GM21619 (cell line): ENCODE results near the gene CRLF1.

Source experiments
- ATAC-seq: cut with Tn5 transposase; IDR thresholded peaks from one replicate; pipeline ENCODE4 v1.9.1; 2021; ENCODE audit not compliant: unreplicated experiment

The CRLF1 gene, protein sequence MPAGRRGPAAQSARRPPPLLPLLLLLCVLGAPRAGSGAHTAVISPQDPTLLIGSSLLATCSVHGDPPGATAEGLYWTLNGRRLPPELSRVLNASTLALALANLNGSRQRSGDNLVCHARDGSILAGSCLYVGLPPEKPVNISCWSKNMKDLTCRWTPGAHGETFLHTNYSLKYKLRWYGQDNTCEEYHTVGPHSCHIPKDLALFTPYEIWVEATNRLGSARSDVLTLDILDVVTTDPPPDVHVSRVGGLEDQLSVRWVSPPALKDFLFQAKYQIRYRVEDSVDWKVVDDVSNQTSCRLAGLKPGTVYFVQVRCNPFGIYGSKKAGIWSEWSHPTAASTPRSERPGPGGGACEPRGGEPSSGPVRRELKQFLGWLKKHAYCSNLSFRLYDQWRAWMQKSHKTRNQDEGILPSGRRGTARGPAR

GRCh38 chr19:18606281-18607225, at the start of gene CRLF1:
Gene CRLF1, minus strand, starts transcription at chr19:18606799. Its CDS starts 143 bp downstream, at chr19:18606656.
- no peak for ATAC-seq

- no peak for ATAC-seq
Measured at GRCh38 chr19:18655173-18655844, 48.7 kb upstream of the CRLF1 start.

DNA sequence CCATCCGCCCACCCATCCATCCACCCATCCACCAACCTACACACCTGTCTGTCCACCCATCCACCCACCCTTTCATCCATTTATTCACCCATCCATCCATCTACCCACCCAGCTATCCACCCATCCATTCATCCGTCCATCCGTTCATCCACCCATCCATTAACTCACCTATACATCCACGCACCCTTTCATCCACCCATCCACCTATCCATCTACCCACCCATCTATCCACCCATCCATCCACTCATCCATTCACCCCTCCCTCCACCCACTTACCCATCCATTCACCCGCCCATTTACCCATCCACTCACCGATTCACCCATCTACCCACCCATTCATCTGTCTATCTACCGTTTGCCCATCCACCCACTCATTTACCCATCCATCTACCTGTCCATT, 47.9 kb upstream of the CRLF1 start:
- ATAC-seq, result no peak

- no peak for ATAC-seq
Measured at GRCh38 chr19:18653853-18654252, 47.3 kb upstream of the CRLF1 start.

GRCh38 chr19:18651733-18652132, 45.1 kb upstream of the CRLF1 start:
- no peak for ATAC-seq

DNA sequence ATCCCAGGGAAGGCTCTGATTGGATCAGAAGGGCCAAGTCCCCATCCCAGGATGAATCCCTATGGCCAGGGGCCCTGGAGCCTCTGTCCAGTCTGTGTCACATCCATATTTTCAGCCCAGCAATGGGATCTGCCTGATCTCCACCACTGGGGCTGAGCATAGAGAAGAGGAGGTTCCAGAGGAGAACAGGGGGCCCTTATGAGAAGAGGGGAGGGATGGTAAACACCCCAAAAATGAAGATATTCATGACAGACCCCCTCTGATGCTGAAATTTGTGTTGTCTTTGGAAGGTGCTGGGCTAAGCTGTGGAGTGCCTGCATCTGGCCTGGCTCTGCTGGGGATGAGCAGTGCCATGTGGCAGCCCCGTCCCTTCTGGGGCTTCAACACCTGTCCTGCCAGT, 44.7 kb upstream of the CRLF1 start:
- no peak for ATAC-seq

GRCh38 chr19:18650468-18651041, 44.0 kb upstream of the CRLF1 start:
- ATAC-seq, result no peak

GRCh38 chr19:18650021-18650390, 43.4 kb upstream of the CRLF1 start:
- ATAC-seq, result no peak

GRCh38 chr19:18649371-18650020, 42.9 kb upstream of the CRLF1 start:
- no peak for ATAC-seq

DNA sequence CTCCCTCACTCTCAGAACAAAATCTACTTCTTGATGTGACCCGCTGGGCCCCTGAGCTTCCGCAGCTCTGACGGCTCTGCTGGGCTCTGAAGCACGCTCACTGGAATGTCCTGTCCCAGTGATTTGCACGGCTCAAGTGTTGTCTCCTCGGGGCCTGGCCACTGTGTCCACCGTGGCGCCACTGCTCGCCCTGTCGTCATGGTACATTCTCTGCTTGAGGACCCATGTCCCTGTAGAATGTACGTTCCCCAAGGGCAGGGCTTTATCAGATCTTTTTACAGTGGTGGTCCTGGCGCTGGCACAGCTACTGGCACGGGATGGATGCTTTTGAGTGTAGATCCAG, 42.3 kb upstream of the CRLF1 start:
- no peak for ATAC-seq

- ATAC-seq, result no peak
Measured at GRCh38 chr19:18647807-18648206, 41.2 kb upstream of the CRLF1 start.

GRCh38 chr19:18647371-18647767, 40.8 kb upstream of the CRLF1 start:
- ATAC-seq, result no peak

GRCh38 chr19:18646535-18647370, 40.2 kb upstream of the CRLF1 start:
- no peak for ATAC-seq

DNA sequence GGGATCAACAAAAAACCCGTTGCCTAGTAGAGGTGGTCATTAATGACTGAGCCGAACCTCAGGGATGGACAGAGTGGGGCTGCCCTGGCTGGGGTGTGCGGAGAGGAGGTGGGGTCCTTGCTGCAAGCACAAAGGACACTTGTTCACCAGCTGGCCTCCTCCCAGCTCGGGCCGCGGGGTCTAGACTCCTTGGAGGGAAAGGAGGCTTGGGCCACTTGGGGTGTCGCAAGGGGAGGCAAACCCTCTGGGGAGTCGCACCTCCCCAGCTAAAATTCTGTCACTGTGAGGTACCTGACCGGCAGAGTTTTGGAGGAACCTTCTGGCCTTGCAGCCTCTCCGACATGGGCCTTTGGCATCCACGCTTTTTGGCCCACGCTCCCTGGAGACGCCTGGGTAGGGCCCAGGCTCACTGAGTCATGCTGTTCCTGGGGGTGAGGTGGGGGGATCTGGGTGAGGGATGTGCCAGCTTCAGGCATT, 38.5 kb upstream of the CRLF1 start:
- ATAC-seq, result no peak

DNA sequence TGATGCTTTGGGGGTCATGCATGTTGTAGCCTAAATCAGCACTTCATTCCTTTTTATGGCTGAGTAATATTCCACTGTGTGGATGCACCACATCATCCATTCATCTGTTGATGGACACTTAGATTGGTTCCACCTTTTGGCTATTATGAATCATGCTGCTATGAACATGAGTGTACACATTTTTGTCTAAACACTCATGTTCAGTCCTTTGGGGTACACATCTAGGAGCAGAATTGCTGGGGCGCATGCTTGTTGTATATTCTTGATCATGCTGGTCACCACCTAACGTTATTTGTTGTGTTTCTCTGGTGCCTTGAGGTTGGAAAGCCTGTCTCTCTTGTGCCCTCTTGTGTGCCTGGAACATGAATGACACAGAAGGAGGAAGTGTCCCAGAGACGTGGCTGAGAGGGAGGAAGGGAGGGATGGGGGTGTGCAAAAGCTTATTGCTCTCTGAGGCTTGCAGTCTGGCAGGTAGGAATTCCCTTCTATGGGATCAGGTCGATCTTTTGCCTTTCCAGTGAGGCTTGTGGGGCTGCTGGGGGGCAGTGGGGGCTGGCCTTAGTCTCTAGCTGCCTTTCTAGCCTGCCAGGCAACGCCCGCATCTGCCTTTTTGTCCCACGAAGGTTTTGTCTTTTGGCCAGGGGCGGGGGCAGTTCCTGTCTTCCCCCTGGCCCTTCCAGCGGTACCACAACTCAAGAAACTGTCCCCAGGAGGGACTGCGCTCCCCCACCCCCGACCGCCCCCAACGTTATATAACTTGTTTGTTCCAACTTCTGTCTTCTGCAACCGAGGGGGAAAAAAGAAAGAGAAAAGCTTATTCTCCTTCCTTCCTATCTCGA, 37.8 kb upstream of the CRLF1 start:
- ATAC-seq, result no peak

DNA sequence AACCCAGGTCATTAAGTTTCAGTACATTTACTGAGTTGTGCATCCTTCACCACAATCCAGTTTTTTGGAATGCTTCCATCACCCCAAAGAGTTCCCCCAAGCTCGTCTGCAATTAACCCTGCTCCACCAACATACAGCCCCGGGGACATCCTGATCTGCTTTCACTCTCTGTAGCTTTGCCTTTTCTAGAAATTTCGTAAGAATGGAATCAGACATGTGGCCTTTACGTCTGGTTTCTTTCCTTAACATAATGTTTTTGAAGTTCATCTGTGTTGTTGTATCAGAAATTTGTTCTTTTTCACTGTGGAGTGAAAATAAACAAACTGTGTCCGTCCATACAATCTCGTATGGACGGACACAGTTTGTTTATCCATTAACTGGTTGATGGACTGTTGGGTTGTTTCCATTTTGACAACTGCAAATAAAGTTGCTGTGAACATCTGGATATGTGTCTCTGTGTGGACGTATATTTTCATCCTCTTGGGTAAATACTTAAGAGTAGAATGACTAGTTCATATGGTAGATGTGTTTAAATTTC, 33.2 kb upstream of the CRLF1 start:
- ATAC-seq, result no peak

- ATAC-seq, result no peak
Measured at GRCh38 chr19:18637673-18638630, 31.4 kb upstream of the CRLF1 start.
